ENCODE measurements around the gene ITGA3.
A peak's percentile ranks its signal among the peaks of the same experiment; 100 is the strongest.

Gene ITGA3

DNA sequence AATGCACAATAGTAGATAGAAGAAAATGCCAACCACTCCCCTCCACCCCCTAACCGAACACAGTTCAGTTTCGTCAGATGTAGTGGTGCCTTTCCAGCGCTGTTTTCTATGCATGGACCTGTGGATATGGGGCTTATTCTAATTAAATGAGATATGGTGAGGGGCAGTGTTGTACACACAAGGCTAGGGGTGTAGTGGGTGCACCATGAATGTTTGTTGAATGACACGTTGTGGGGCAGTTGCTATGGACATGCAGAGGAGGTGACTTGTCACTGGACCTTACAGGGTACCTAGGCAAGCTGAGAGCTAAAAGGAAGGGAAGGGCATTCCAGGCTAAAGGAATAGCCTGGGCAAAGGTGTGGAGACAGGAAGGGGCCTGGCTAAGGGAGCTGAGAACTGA, 42.7 kb downstream of the ITGA3 start:
- Histone ChIP-seq H3K27ac (ENCODE audit: low read length) (no peak overlapping the region), H3K9me3 (ENCODE audit: insufficient read depth, low read depth, low read length) (no peaks in the 10 kb centered on the region), H3K9ac (ENCODE audit: low read depth, low read length) (no peak overlapping the region), H3K27me3 (ENCODE audit: insufficient read depth, low read length) (no peaks in the 10 kb centered on the region), H3K4me3 (ENCODE audit: low read length) (no peak overlapping the region), H3K4me1 (ENCODE audit: insufficient read depth, low read length) (peaks cover 17% of the 10 kb centered on the region; the same call in 1 of the 2 replicates), H3K36me3 (ENCODE audit: insufficient read depth, low read depth, low read length) (peaks cover 4% of the 10 kb centered on the region; the same call in 1 of the 2 replicates)

DNA sequence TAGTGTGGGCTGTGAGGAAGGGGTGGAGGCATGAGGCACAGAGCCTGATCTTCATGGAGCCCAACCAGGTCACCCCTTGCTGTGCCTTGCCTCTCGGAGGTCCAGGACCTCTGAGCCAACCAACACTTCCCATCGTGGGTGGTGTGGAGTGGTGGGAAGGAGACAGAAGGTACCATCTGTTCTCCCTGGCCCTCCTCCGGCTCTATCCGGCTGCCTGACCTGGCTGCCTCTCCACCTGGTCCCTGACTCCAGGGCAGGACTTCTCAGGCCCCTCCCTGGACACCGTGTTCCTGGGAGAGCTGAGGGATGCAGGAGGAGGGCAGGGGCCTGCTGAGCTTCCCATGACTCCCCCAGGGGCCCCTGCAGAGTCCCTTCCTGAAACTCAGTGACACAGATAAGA, 43.1 kb downstream of the ITGA3 start:
- no peak overlapping the region for H3K4me3 ChIP-seq (ENCODE audit: low read length)
- H3K27ac ChIP-seq (ENCODE audit: low read length): no peak overlapping the region
- peaks cover 4% of the 10 kb centered on the region; the same call in 1 of the 2 replicates for H3K36me3 ChIP-seq (ENCODE audit: insufficient read depth, low read depth, low read length)
- no peak overlapping the region for H3K9ac ChIP-seq (ENCODE audit: low read depth, low read length)
- H3K9me3 ChIP-seq (ENCODE audit: insufficient read depth, low read depth, low read length): no peaks in the 10 kb centered on the region
- H3K4me1 ChIP-seq (ENCODE audit: insufficient read depth, low read length): peaks cover 17% of the 10 kb centered on the region; the same call in 1 of the 2 replicates
- no peaks in the 10 kb centered on the region for H3K27me3 ChIP-seq (ENCODE audit: insufficient read depth, low read length)

DNA sequence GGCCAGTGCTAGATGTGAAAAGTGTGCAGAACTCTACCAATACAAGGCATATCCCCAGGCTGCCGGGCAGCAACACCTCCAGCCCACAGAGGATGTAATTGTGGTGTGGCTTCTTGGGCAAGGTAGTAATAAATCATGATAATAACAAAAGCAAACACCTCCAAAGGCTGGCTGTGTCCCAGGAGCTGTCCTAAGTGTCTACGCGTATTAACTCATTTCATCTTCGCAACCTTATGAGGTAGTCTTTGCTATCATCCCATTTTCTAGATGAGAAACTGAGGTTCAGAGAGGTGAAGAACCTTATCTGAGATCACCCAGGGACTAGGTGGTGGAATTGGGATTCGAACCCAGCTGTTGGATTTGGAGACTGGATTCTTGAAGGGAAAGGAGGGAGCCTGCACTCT, 44.6 kb downstream of the ITGA3 start:
- peaks cover 17% of the 10 kb centered on the region; the same call in 1 of the 2 replicates for H3K4me1 ChIP-seq (ENCODE audit: insufficient read depth, low read length)
- no peak overlapping the region; the same call in 1 of the 2 replicates for H3K9ac ChIP-seq (ENCODE audit: low read depth, low read length)
- H3K9me3 ChIP-seq (ENCODE audit: insufficient read depth, low read depth, low read length): no peaks in the 10 kb centered on the region
- H3K36me3 ChIP-seq (ENCODE audit: insufficient read depth, low read depth, low read length): peaks cover 4% of the 10 kb centered on the region; the same call in 1 of the 2 replicates
- no peaks in the 10 kb centered on the region for H3K27me3 ChIP-seq (ENCODE audit: insufficient read depth, low read length)
- H3K27ac ChIP-seq (ENCODE audit: low read length): no peak overlapping the region
- 0 out of 2 replicates have a peak overlapping the region, but pooled peaks have one; percentile 25 for H3K4me3 ChIP-seq (ENCODE audit: low read length)

DNA sequence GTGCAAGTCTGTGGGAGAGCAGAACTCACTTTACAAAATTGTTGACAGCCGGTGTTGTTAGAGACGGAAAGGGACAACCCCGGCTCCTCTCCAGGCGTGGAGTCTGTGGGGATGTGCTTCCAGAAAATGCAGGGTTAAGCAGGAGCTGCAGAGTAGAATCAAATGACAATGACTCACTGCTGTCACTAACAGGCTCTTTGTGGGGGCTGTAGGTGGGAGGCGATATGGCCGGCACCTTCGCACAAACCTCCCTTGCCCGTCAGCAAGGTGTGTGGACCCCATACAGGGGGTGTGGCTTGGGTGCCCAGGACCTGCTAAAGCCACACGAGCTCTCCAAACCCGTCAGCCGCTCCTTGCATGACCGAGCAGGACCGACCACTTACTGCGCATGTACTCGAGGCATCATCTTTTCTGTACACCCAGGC, 45.0 kb downstream of the ITGA3 start:
- H3K9me3 ChIP-seq (ENCODE audit: insufficient read depth, low read depth, low read length): no peaks in the 10 kb centered on the region
- H3K4me3 ChIP-seq (ENCODE audit: low read length): peak overlapping the region; percentile 25; the same call in 1 of the 2 replicates
- H3K4me1 ChIP-seq (ENCODE audit: insufficient read depth, low read length): peaks cover 17% of the 10 kb centered on the region; the same call in 1 of the 2 replicates
- no peaks in the 10 kb centered on the region for H3K27me3 ChIP-seq (ENCODE audit: insufficient read depth, low read length)
- peaks cover 4% of the 10 kb centered on the region; the same call in 1 of the 2 replicates for H3K36me3 ChIP-seq (ENCODE audit: insufficient read depth, low read depth, low read length)
- H3K9ac ChIP-seq (ENCODE audit: low read depth, low read length): no peak overlapping the region; the same call in 1 of the 2 replicates
- H3K27ac ChIP-seq (ENCODE audit: low read length): no peak overlapping the region

DNA sequence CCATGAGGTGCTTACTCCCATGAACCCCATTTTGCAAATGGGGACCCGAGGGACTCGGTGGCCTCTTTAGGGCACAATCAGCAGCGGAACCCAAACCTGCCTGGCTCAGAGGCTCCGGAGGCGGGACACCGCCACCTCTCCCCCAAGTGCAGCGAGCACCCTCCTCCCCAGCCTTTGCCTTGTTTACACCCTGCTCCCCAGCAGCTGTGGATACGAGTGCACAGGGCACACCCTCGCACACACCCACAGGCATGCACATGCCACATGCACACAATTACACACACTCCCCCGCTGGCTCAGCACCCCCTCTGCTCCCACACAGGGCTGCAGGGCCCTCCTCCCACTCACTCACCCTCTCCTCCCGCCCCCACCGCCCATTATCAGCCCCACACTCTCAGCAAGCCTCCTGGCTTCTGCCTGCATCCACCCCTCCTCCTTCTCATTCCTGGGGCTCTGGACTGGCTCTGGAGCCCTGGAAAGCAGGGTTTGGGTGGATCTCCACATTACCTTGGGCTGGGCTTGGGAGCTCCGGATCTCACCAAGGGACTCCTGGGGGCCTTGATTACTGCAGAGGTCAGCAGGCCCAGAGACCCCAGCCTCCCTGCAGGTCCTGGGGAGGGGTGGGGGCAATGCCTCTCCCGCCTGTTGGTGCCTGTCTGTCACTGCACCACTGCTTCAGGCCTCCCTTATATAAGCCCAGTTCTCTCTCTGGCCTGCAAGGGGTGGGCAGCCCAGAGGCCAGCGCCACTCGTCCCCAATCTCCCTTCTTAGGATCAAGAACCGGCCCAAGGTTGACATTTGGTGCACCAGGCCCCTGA, 45.6 kb downstream of the ITGA3 start:
- peak overlapping the region; percentile 25; the same call in 1 of the 2 replicates for H3K4me3 ChIP-seq (ENCODE audit: low read length)
- no peak overlapping the region for H3K27ac ChIP-seq (ENCODE audit: low read length)
- H3K9me3 ChIP-seq (ENCODE audit: insufficient read depth, low read depth, low read length): no peaks in the 10 kb centered on the region
- H3K27me3 ChIP-seq (ENCODE audit: insufficient read depth, low read length): no peaks in the 10 kb centered on the region
- H3K9ac ChIP-seq (ENCODE audit: low read depth, low read length): no peak overlapping the region
- peaks cover 14% of the 10 kb centered on the region; the same call in 1 of the 2 replicates for H3K4me1 ChIP-seq (ENCODE audit: insufficient read depth, low read length)
- peaks cover 4% of the 10 kb centered on the region; the same call in 1 of the 2 replicates for H3K36me3 ChIP-seq (ENCODE audit: insufficient read depth, low read depth, low read length)

DNA sequence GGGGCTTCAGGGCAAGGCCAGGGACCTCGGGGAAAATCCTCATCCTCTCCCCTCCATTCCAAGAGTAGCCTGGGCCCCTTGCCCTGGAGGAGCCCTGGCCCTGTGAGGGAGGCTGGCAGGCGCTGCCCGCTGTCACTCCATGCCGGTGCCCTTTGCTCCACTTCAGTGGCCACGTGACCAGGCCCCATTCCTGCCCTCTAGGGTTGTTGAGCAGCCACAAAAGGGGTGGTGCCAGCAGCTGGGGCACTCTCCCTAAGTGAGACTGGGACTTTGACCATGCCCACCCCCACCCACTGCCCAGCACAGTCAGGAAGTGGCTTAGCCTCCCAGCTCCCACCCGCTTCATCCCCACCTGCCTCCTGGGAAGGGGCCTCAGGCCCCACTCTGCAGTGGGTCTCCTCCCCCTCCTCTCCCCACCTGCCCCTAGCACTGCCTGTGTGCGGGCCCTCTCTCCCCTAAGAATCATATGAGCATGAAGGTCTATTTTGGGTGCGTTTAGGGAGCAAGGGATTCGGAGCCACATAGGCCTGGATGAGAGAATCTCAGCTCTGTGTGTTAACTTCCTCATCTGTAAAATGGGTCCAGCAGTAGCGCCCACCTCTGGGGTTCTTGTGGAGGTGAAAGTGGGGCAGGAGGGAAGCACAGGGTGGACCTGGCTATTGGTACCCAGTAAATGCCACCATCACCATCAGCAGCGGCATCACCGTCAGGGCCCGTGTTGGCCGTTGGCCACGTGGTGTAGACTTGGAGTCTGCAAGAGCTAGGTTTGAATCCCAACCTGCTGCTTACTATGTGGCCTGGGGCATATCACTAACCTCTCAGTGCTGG, 46.5 kb downstream of the ITGA3 start:
- H3K27ac ChIP-seq (ENCODE audit: low read length): no peak overlapping the region
- peaks cover 4% of the 10 kb centered on the region; the same call in 1 of the 2 replicates for H3K36me3 ChIP-seq (ENCODE audit: insufficient read depth, low read depth, low read length)
- H3K4me1 ChIP-seq (ENCODE audit: insufficient read depth, low read length): peaks cover 14% of the 10 kb centered on the region; the same call in 1 of the 2 replicates
- no peaks in the 10 kb centered on the region for H3K9me3 ChIP-seq (ENCODE audit: insufficient read depth, low read depth, low read length)
- no peaks in the 10 kb centered on the region for H3K27me3 ChIP-seq (ENCODE audit: insufficient read depth, low read length)
- H3K9ac ChIP-seq (ENCODE audit: low read depth, low read length): no peak overlapping the region
- H3K4me3 ChIP-seq (ENCODE audit: low read length): no peak overlapping the region

DNA sequence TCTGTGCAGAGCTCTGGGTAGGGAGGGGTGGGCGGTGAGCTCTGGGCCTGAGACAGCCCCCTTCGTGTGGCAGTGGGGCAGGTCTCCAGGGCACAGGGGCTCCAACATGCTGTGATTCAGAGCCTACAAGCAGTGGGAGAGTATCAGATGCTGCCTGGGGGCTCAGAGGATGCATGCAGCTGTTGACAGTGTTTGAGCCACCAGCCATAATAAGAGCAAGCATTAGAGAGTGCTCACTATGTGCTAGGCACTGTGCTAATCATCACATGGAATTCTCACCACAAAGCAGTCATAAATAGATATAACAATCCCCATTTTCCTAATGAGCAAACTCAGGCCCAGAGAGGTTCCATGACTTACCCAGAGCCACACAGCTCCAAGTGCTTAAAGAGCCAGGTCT, 47.3 kb downstream of the ITGA3 start:
- peaks cover 14% of the 10 kb centered on the region for H3K4me1 ChIP-seq (ENCODE audit: insufficient read depth, low read length)
- no peak overlapping the region for H3K4me3 ChIP-seq (ENCODE audit: low read length)
- H3K9ac ChIP-seq (ENCODE audit: low read depth, low read length): no peak overlapping the region
- no peaks in the 10 kb centered on the region; the same call in 1 of the 2 replicates for H3K36me3 ChIP-seq (ENCODE audit: insufficient read depth, low read depth, low read length)
- H3K9me3 ChIP-seq (ENCODE audit: insufficient read depth, low read depth, low read length): no peaks in the 10 kb centered on the region
- H3K27me3 ChIP-seq (ENCODE audit: insufficient read depth, low read length): no peaks in the 10 kb centered on the region
- H3K27ac ChIP-seq (ENCODE audit: low read length): no peak overlapping the region

DNA sequence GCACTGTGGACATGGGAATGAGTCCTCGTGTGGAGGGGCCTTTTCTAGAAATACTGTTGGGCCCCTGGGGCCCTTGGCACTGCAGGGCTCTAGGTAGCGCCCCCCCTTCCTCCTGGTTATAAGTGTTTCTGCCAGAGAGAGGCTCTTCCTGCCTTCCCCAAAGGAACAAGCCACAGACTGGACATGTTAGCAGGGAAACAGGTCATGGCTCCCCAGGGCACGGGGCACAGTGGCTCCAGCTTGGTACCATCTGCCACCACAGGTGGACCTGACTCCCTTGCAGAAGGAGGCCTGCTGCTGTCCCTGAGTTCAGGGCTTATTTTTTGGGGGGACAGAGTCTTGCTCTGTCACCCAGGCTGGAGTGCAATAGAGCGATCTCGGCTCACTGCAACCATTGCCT, 48.0 kb downstream of the ITGA3 start:
- Histone ChIP-seq H3K27me3 (ENCODE audit: insufficient read depth, low read length) (no peaks in the 10 kb centered on the region), H3K4me1 (ENCODE audit: insufficient read depth, low read length) (peaks cover 14% of the 10 kb centered on the region), H3K27ac (ENCODE audit: low read length) (no peak overlapping the region), H3K9me3 (ENCODE audit: insufficient read depth, low read depth, low read length) (no peaks in the 10 kb centered on the region), H3K36me3 (ENCODE audit: insufficient read depth, low read depth, low read length) (no peaks in the 10 kb centered on the region), H3K4me3 (ENCODE audit: low read length) (no peak overlapping the region), H3K9ac (ENCODE audit: low read depth, low read length) (no peak overlapping the region)

DNA sequence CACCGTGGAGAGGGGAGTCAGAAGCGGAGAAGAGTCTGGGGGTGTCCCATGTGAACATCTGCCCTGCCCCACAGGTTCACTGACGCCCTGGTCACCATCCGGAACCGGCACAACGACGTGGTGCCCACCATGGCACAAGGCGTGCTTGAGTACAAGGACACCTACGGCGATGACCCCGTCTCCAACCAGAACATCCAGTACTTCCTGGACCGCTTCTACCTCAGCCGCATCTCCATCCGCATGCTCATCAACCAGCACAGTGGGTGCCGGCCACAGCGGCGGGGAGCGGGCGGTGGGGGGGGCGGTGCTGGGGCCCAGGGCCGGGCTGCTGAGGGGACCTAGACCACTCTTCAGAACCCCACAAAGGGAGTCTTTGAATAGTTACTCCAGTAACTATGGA, 49.9 kb downstream of the ITGA3 start:
- Histone ChIP-seq H3K9ac (ENCODE audit: low read depth, low read length) (no peak overlapping the region), H3K9me3 (ENCODE audit: insufficient read depth, low read depth, low read length) (no peaks in the 10 kb centered on the region), H3K4me3 (ENCODE audit: low read length) (no peak overlapping the region), H3K4me1 (ENCODE audit: insufficient read depth, low read length) (peaks cover 10% of the 10 kb centered on the region), H3K36me3 (ENCODE audit: insufficient read depth, low read depth, low read length) (no peaks in the 10 kb centered on the region), H3K27ac (ENCODE audit: low read length) (no peak overlapping the region), H3K27me3 (ENCODE audit: insufficient read depth, low read length) (no peaks in the 10 kb centered on the region)

DNA sequence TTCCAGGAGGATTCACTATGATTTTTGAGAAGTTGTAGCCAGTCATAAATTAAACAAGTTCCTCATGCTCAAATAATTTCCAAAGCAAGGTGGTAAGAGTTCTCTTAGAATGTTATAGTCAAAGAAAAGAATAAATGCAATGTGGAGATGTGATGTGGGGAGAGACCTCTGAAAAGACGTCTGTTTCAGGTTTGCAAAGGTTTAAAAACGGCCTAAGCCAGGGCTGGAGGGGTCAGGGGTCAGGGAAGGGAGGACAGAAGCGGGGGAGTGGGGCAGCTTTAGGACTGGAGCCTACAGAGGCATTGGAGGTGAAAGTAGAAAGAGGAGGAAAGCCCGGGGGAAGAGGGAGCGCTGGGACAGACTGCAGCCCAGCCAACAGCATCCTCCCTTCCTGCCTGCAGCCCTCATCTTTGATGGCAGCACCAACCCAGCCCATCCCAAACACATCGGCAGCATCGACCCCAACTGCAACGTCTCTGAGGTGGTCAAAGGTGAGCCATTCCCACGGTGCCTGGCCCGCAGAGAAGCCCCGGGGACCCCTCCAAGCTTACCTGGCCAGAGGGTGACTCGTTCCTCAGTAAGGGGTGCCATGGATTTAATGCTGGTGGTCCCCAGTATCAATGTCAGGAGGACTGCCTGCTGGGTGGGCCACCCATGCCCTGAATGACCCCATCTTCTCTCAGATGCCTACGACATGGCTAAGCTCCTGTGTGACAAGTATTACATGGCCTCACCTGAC, 50.7 kb downstream of the ITGA3 start:
- peaks cover 3% of the 10 kb centered on the region for H3K4me1 ChIP-seq (ENCODE audit: insufficient read depth, low read length)
- no peak overlapping the region for H3K4me3 ChIP-seq (ENCODE audit: low read length)
- no peaks in the 10 kb centered on the region for H3K36me3 ChIP-seq (ENCODE audit: insufficient read depth, low read depth, low read length)
- no peak overlapping the region for H3K9ac ChIP-seq (ENCODE audit: low read depth, low read length)
- no peaks in the 10 kb centered on the region for H3K9me3 ChIP-seq (ENCODE audit: insufficient read depth, low read depth, low read length)
- no peaks in the 10 kb centered on the region for H3K27me3 ChIP-seq (ENCODE audit: insufficient read depth, low read length)
- H3K27ac ChIP-seq (ENCODE audit: low read length): no peak overlapping the region

DNA sequence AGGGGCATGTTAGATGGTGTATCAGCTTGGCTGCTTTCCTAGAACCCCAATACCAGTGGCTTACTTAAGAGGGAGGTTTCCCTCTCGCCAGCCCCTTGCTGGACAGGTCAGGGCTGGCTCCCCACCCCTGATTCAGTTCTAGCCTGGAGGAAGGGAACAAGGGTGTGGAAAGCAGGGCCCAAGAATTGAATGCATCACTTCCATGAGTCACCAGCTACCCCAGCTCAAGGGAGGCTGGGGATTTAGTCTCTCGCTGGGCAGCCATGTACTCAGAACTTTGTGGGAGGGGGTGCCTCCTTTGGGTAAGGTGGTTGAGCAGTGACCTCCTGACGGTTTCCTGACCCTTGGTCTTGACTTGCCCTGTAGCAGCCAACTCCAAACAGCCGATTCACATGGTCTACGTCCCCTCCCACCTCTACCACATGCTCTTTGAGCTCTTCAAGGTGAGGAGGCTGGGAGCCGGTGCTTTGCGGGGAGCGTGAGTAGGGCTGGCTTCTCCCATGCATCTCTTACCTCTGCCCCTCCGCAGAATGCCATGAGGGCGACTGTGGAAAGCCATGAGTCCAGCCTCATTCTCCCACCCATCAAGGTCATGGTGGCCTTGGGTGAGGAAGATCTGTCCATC, 52.0 kb downstream of the ITGA3 start:
- H3K4me3 ChIP-seq (ENCODE audit: low read length): no peak overlapping the region
- peaks cover 3% of the 10 kb centered on the region for H3K4me1 ChIP-seq (ENCODE audit: insufficient read depth, low read length)
- H3K36me3 ChIP-seq (ENCODE audit: insufficient read depth, low read depth, low read length): no peaks in the 10 kb centered on the region
- no peaks in the 10 kb centered on the region for H3K27me3 ChIP-seq (ENCODE audit: insufficient read depth, low read length)
- no peaks in the 10 kb centered on the region for H3K9me3 ChIP-seq (ENCODE audit: insufficient read depth, low read depth, low read length)
- no peak overlapping the region for H3K27ac ChIP-seq (ENCODE audit: low read length)
- no peak overlapping the region for H3K9ac ChIP-seq (ENCODE audit: low read depth, low read length)

All from iPS-20b (cell line).